ENCODE results near the gene CNPPD1.

CNPPD1 gene

DNA sequence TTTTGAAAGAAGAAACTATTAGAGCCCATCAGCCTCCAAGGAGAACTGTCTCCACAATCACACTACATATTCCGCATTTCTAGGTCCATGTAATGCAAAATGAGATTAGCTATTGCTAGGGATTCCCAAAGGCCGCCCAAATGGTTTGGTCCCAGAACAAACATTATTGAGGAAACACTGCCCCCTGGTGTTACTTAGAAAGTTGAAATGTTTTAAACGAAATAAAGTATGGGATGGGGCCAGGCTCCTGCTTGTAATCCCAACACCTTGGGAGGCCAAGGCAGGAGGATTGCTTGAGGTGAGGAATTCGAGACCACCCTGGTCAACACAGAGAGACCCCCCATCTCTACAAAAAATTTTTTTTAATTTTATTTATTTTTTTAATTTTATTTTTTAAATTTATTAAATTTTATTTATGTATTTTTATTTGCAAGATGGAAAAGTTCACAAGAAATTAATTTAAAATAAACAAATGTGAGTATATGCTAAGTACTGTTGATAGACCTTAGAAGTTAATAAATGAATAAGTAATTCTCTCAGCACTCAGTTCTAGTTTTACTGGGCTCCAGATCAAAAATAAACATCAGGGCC is 21.6 kb downstream of the CNPPD1 start:
- DNase-seq (ENCODE audit: insufficient read length, low spot score) (peak; percentile 42), FAIRE-seq (no peak)
- peak; percentile 65 for TF ChIP-seq CTCF (IDR thresholded peaks at IDR 0.05; ENCODE audit: insufficient read depth, missing control alignments)

- TF ChIP-seq CTCF (IDR thresholded peaks at IDR 0.05; ENCODE audit: insufficient read depth, missing control alignments): no peak
- no peak for DNase-seq (ENCODE audit: insufficient read length, low spot score)
- FAIRE-seq: no peak
Measured at GRCh38 chr2:219149667-219150066, 27.1 kb downstream of the CNPPD1 start.

- FAIRE-seq (no peak), DNase-seq (ENCODE audit: insufficient read length, low spot score) (no peak)
- TF ChIP-seq CTCF (IDR thresholded peaks at IDR 0.05; ENCODE audit: insufficient read depth, missing control alignments): no peak
Measured at GRCh38 chr2:219142329-219142728, 34.4 kb downstream of the CNPPD1 start.

GRCh38 chr2:219140722-219141121 is 36.0 kb downstream of the CNPPD1 start:
- no peak for DNase-seq (ENCODE audit: insufficient read length, low spot score)
- FAIRE-seq: no peak
- TF ChIP-seq CTCF (IDR thresholded peaks at IDR 0.05; ENCODE audit: insufficient read depth, missing control alignments): no peak

GRCh38 chr2:219133976-219134375 is 42.7 kb downstream of the CNPPD1 start:
- no peak for DNase-seq (ENCODE audit: insufficient read length, low spot score)
- TF ChIP-seq CTCF (IDR thresholded peaks at IDR 0.05; ENCODE audit: insufficient read depth, missing control alignments): no peak
- no peak for FAIRE-seq

DNA sequence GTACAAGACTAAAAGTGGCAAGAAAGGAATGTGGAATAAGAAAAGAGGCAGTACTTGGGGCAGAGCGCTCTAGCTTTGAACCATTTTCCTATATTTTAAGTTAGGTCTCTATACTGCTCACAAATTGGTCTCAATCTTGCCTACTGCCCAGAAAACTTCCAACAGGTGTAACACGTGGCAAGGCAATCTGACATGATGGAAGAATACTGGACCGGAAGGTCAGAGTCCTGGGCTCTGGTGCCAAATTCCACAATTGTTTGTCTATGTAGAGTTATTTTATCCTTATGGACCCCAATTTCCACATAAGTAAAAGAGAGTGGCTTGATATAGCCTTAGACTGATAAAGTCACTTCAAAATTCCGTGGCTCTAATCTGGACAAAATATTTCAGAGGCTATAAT is 45.0 kb downstream of the CNPPD1 start:
- no peak for TF ChIP-seq CTCF (IDR thresholded peaks at IDR 0.05; ENCODE audit: insufficient read depth, missing control alignments)
- DNase-seq (ENCODE audit: insufficient read length, low spot score) (no peak), FAIRE-seq (no peak)

GRCh38 chr2:219131327-219131726 is 45.4 kb downstream of the CNPPD1 start:
- DNase-seq (ENCODE audit: insufficient read length, low spot score): no peak
- no peak for TF ChIP-seq CTCF (IDR thresholded peaks at IDR 0.05; ENCODE audit: insufficient read depth, missing control alignments)
- FAIRE-seq: no peak

Measured in D721Med (cell line).